H9 (cell line): ENCODE data around the gene RAB25. TPM values are rescaled to one million over a fixed set of nuclear protein-coding genes. Genes with fewer than 3 reads are reported as not detected.

Source experiments
- DNase-seq: peaks from one replicate; pipeline ENCODE4 v3.0.0-alpha.2; 2017
- H2AFZ ChIP-seq: one replicate; pipeline ENCODE4 v1.6.1; 2013; ENCODE audit warnings: mild to moderate bottlenecking, low read length, control low read depth, moderate library complexity
- H2AK5ac ChIP-seq: 2 replicates; pipeline ENCODE4 v1.6.1; 2013; ENCODE audit warnings: low read length, control low read depth, mixed read lengths; ENCODE audit not compliant: insufficient read length
- H2BK120ac ChIP-seq: one replicate; pipeline ENCODE4 v1.6.1; 2013; ENCODE audit warnings: low read depth, mild to moderate bottlenecking, low read length, control low read depth, inconsistent platforms; ENCODE audit not compliant: poor library complexity, severe bottlenecking
- H2BK12ac ChIP-seq: 2 replicates; pipeline ENCODE4 v1.6.1; 2013; ENCODE audit warnings: low read length, control low read depth, mixed read lengths, low read depth; ENCODE audit not compliant: insufficient read length
- H2BK15ac ChIP-seq: 2 replicates; pipeline ENCODE4 v1.6.1; 2013; ENCODE audit warnings: low read depth, low read length, control low read depth
- H2BK20ac ChIP-seq: one replicate; pipeline ENCODE4 v1.6.1; 2013; ENCODE audit warnings: low read depth, mild to moderate bottlenecking, low read length, control low read depth, inconsistent platforms; ENCODE audit not compliant: poor library complexity, severe bottlenecking
- H2BK5ac ChIP-seq: 2 replicates; pipeline ENCODE4 v1.6.1; 2013; ENCODE audit warnings: low read length, control low read depth, mixed read lengths; ENCODE audit not compliant: insufficient read length
- H3K14ac ChIP-seq: 2 replicates; pipeline ENCODE4 v1.6.1; 2013; ENCODE audit warnings: low read length, control low read depth; ENCODE audit not compliant: insufficient read depth
- H3K18ac ChIP-seq: 2 replicates; pipeline ENCODE4 v1.6.1; 2013; ENCODE audit warnings: low read depth, mild to moderate bottlenecking, mixed read lengths, low read length, control low read depth; ENCODE audit not compliant: insufficient read length
- H3K23ac ChIP-seq: 2 replicates; pipeline ENCODE4 v1.6.1; 2013; ENCODE audit warnings: low read length, control low read depth, mixed read lengths, low read depth; ENCODE audit not compliant: insufficient read length
- H3K23me2 ChIP-seq: 2 replicates; pipeline ENCODE4 v1.6.1; 2013; ENCODE audit warnings: low read depth, mild to moderate bottlenecking, mixed read lengths, low read length, control low read depth; ENCODE audit not compliant: insufficient read length, poor library complexity, severe bottlenecking
- H3K27ac ChIP-seq: 2 replicates; pipeline ENCODE4 v1.5.1; 2013; ENCODE audit warnings: low read length, control low read depth, mixed read lengths, low read depth; ENCODE audit not compliant: insufficient read length
- H3K27me3 ChIP-seq: 2 replicates; pipeline ENCODE4 v1.6.1; 2013; ENCODE audit warnings: low read length, control low read depth, inconsistent platforms; ENCODE audit not compliant: insufficient read depth
- H3K4ac ChIP-seq: 2 replicates; pipeline ENCODE4 v1.6.1; 2013; ENCODE audit warnings: low read depth, mild to moderate bottlenecking, control low read depth, inconsistent platforms, low read length, moderate library complexity
- H3K4me1 ChIP-seq: 2 replicates; pipeline ENCODE4 v1.6.1; 2013; ENCODE audit warnings: low read length, control low read depth, inconsistent platforms; ENCODE audit not compliant: insufficient read depth
- H3K4me2 ChIP-seq: 2 replicates; pipeline ENCODE4 v1.6.1; 2013; ENCODE audit warnings: low read length, control low read depth, mixed read lengths; ENCODE audit not compliant: insufficient read length, insufficient read depth
- H3K56ac ChIP-seq: 2 replicates; pipeline ENCODE4 v1.6.1; 2013; ENCODE audit warnings: low read depth, mild to moderate bottlenecking, mixed read lengths, low read length, control low read depth; ENCODE audit not compliant: insufficient read length
- H3K79me1 ChIP-seq: 2 replicates; pipeline ENCODE4 v1.6.1; 2013; ENCODE audit warnings: low read depth, mild to moderate bottlenecking, moderate library complexity, low read length, control low read depth, inconsistent platforms; ENCODE audit not compliant: insufficient read depth, poor library complexity, severe bottlenecking
- H3K79me2 ChIP-seq: 2 replicates; pipeline ENCODE4 v1.6.1; 2013; ENCODE audit warnings: low read length, control low read depth, inconsistent platforms; ENCODE audit not compliant: insufficient read depth
- H3K9ac ChIP-seq: 2 replicates; pipeline ENCODE4 v1.6.1; 2013; ENCODE audit warnings: low read length, control low read depth, mixed read lengths; ENCODE audit not compliant: insufficient read length; ENCODE audit errors: extremely low read depth
- H3K9me3 ChIP-seq: one replicate; pipeline ENCODE4 v1.6.1; 2013; ENCODE audit warnings: low read depth, low read length, inconsistent platforms; ENCODE audit not compliant: control insufficient read depth
- H3T11ph ChIP-seq: one replicate; pipeline ENCODE4 v1.6.1; 2013; ENCODE audit warnings: mild to moderate bottlenecking, low read length, control low read depth, inconsistent platforms
- H4K20me1 ChIP-seq: one replicate; pipeline ENCODE4 v1.6.1; 2013; ENCODE audit not compliant: control insufficient read depth, insufficient read length, insufficient read depth
- H4K5ac ChIP-seq: 2 replicates; pipeline ENCODE4 v1.6.1; 2013; ENCODE audit warnings: low read depth, mild to moderate bottlenecking, mixed read lengths, low read length, control low read depth; ENCODE audit not compliant: insufficient read length
- H4K8ac ChIP-seq: replicated peaks from 2 replicates; pipeline ENCODE4 v1.6.1; 2013; ENCODE audit warnings: low read length, control low read depth, mixed read lengths, low read depth; ENCODE audit not compliant: insufficient read length
- H4K91ac ChIP-seq: 2 replicates; pipeline ENCODE4 v1.6.1; 2013; ENCODE audit warnings: low read depth, mild to moderate bottlenecking, moderate library complexity, mixed read lengths, low read length, control low read depth; ENCODE audit not compliant: insufficient read length
- H3K27ac Mint-ChIP-seq, 3 experiments: 2 replicates in 2 of 3; 3 replicates in 1 of 3; pipeline ENCODE4 v1.8.0; 2020 to 2021; ENCODE audit warnings: mixed read lengths in 3 of 3, mild to moderate bottlenecking in 1 of 3, moderate library complexity in 1 of 3
- H3K27me3 Mint-ChIP-seq: 2 replicates; pipeline ENCODE4 v1.8.0; 2021; ENCODE audit warnings: low read depth, mild to moderate bottlenecking, moderate library complexity, mixed read lengths
- H3K36me3 Mint-ChIP-seq, 3 experiments: 2 replicates in 2 of 3; 3 replicates in 1 of 3; pipeline ENCODE4 v1.8.0; 2020 to 2021; ENCODE audit warnings: low read depth in 3 of 3, mixed read lengths in 3 of 3; ENCODE audit not compliant: insufficient read depth in 1 of 3
- H3K4me1 Mint-ChIP-seq, 2 experiments: 2 replicates each; pipeline ENCODE4 v1.8.0; 2020; ENCODE audit warnings: mixed read lengths in 2 of 2
- H3K4me3 Mint-ChIP-seq, 2 experiments: 2 replicates in 1 of 2; 3 replicates in 1 of 2; pipeline ENCODE4 v1.8.0; 2020 to 2021; ENCODE audit warnings: mild to moderate bottlenecking in 2 of 2, mixed read lengths in 2 of 2, moderate library complexity in 1 of 2
- H3K9me3 Mint-ChIP-seq, 2 experiments: 2 replicates in 1 of 2; 3 replicates in 1 of 2; pipeline ENCODE4 v1.8.0; 2020; ENCODE audit warnings: mild to moderate bottlenecking in 2 of 2, mixed read lengths in 2 of 2, moderate library complexity in 1 of 2
- WGBS: extraction: QIAGEN DNeasy Blood & Tissue Kit; methylation state at CpG from one replicate; pipeline ENCODE4 v1.1.7; 2013; ENCODE audit warnings: missing lambda C conversion rate, low lambda C conversion rate, mixed read lengths; ENCODE audit not compliant: insufficient read length; ENCODE audit errors: extremely low coverage; 5-methylcytosine and 5-hydroxymethylcytosine counted together
- total RNA-seq: library from RNA; stranded (reverse); gene quantifications from 2 replicates; pipeline ENCODE4 v1.2.1, GENCODE V29; 2021
- TF ChIP-seq, protein P1 (sequence below): fragments of 200-600 bp; sonication (generic); conservative IDR thresholded peaks from 3 replicates; pipeline ENCODE4 v1.8.0; 2021; ENCODE audit warnings: antibody characterized with exemption, mild to moderate bottlenecking

Gene RAB25
- total RNA-seq, 1 experiment from 2014 or later, result 43.1 TPM

GRCh38 chr1:156111355-156111962 is 50.5 kb downstream of the RAB25 start:
- Histone ChIP-seq H2AFZ (no peak overlapping the region), H3K56ac (no peak overlapping the region), H3K4me2 (no peak overlapping the region), H4K20me1 (no peaks in the 10 kb centered on the region), H3K9ac (no peak overlapping the region), H3K23me2 (peaks cover 13% of the 10 kb centered on the region), H4K91ac (no peak overlapping the region), H3K27me3 (no peaks in the 10 kb centered on the region), H2BK12ac (no peak overlapping the region), H3K4ac (no peak overlapping the region), H2BK20ac (no peak overlapping the region), H3K79me1 (no peaks in the 10 kb centered on the region), H3K79me2 (no peaks in the 10 kb centered on the region), H3K27ac (no peak overlapping the region), H2AK5ac (no peak overlapping the region), H4K8ac (no peak overlapping the region), H2BK5ac (no peak overlapping the region), H3K4me1 (peaks cover 4% of the 10 kb centered on the region; the same call in 1 of the 2 replicates), H3T11ph (no peak overlapping the region), H4K5ac (no peak overlapping the region), H3K23ac (no peak overlapping the region), H2BK120ac (no peak overlapping the region), H3K18ac (no peak overlapping the region), H2BK15ac (no peak overlapping the region), H3K14ac (no peak overlapping the region), H3K9me3 (no peaks in the 10 kb centered on the region)
- DNase-seq, result no peak
- WGBS, result no CpG with 5 or more reads among the region's 4 CpGs
- Mint-ChIP-seq H3K4me1 (peaks cover 40 to 57% of the 10 kb centered on the region in 2 experiments), H3K4me3 (no peak overlapping the region; a peak in 1 of 5 replicates), H3K27ac (no peak overlapping the region), H3K36me3 (peaks cover 0 to 2% (median 0%) of the 10 kb centered on the region in 3 experiments; a peak in 1 of 7 replicates), H3K9me3 (no peaks in the 10 kb centered on the region; a peak in 1 of 5 replicates), H3K27me3 (peaks cover 11% of the 10 kb centered on the region)
- TF ChIP-seq, protein P1, sequence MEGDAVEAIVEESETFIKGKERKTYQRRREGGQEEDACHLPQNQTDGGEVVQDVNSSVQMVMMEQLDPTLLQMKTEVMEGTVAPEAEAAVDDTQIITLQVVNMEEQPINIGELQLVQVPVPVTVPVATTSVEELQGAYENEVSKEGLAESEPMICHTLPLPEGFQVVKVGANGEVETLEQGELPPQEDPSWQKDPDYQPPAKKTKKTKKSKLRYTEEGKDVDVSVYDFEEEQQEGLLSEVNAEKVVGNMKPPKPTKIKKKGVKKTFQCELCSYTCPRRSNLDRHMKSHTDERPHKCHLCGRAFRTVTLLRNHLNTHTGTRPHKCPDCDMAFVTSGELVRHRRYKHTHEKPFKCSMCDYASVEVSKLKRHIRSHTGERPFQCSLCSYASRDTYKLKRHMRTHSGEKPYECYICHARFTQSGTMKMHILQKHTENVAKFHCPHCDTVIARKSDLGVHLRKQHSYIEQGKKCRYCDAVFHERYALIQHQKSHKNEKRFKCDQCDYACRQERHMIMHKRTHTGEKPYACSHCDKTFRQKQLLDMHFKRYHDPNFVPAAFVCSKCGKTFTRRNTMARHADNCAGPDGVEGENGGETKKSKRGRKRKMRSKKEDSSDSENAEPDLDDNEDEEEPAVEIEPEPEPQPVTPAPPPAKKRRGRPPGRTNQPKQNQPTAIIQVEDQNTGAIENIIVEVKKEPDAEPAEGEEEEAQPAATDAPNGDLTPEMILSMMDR, result no peak
